Fibroblast of pulmonary artery (primary cell): ENCODE data around the gene COL15A1.
A peak's percentile ranks its signal among the peaks of the same experiment; 100 is the strongest.

Source experiments
- DNase-seq: peaks from one replicate; pipeline ENCODE4 v3.0.0-alpha.2; 2010; ENCODE audit warnings: low read depth
- H3K4me3 ChIP-seq: replicated peaks from 2 replicates; pipeline ENCODE4 v1.5.1; 2011; ENCODE audit warnings: low read depth, mild to moderate bottlenecking, control low read depth, low read length, moderate library complexity
- CTCF ChIP-seq: IDR thresholded peaks from 2 replicates; pipeline ENCODE4 v1.5.1; 2011; ENCODE audit warnings: mild to moderate bottlenecking, control low read depth, low read length, inconsistent platforms; ENCODE audit errors: missing control alignments

Gene COL15A1

GRCh38 chr9:98995971-98996504, 52.3 kb downstream of the COL15A1 start:
- TF ChIP-seq CTCF, result no peak
- H3K4me3 ChIP-seq, result no peak overlapping the region

GRCh38 chr9:98997604-98998003, 53.9 kb downstream of the COL15A1 start:
- peak; percentile 22 for DNase-seq
- TF ChIP-seq CTCF, result no peak
- no peak overlapping the region for H3K4me3 ChIP-seq

More at GRCh38 chr9:98995971-98996504, 52.3 kb downstream of the COL15A1 start:
- no peak for DNase-seq

- no peak overlapping the region for H3K4me3 ChIP-seq
- peak; percentile 93 for TF ChIP-seq CTCF
- DNase-seq, result peak; percentile 64
Observed at GRCh38 chr9:98998441-98999151, 54.9 kb downstream of the COL15A1 start.

GRCh38 chr9:98999152-98999525, 55.4 kb downstream of the COL15A1 start:
- no peak for TF ChIP-seq CTCF
- DNase-seq, result no peak
- no peak overlapping the region for H3K4me3 ChIP-seq

- no peak overlapping the region for H3K4me3 ChIP-seq
- DNase-seq, result peak; percentile 86
- peak; percentile 86 for TF ChIP-seq CTCF
Observed at GRCh38 chr9:99000476-99001395, 57.0 kb downstream of the COL15A1 start.

- H3K4me3 ChIP-seq, result no peak overlapping the region
- DNase-seq, result no peak
- no peak for TF ChIP-seq CTCF
Observed at GRCh38 chr9:99001892-99002291, 58.2 kb downstream of the COL15A1 start.
